Smooth muscle cell of the brain vasculature (primary cell): ENCODE results near the gene ANK3.

ENCODE experiments used
- DNase-seq: peaks from one replicate; pipeline ENCODE4 v3.0.0-alpha.2; 2012; ENCODE audit warnings: low read depth, low spot score

ANK3 gene

DNA sequence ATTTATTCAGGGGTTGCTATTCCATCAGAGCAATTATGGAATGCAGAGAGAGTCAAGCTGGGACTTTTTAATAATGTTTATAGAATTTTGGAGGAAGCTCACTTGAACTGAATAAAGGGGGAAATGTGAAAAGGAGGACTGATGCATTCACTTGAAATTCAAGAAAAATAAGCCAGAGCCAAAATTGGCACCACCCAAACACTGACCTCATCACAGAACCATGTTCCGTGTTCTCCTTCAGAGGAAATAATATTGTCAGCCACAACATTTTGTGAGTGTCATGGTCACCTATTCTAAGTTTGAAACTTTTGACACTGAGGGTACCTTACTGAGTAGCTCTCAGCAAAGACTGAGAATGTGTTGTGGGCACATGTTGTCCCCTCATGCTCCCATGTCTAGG lies 207.0 kb downstream of the ANK3 start:
- no peak for DNase-seq

DNA sequence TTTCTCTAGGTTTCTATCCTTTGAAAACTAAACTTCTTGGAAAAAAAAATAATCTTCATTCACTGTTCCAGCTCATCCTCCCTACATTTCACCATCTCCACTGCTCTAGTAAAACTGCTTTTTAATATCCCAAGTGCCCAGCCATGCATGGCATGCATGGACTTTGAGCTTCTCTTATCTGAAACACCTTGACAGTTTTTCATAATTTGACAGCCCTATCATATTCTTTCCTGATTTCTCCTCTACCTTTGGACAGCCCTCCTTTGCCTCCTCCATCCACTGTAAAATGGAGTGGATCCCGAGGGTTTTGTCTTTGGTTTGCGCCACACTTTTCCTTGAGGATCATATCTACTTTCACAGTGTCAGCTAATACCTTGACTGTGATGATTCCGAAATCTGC lies 212.8 kb downstream of the ANK3 start:
- no peak for DNase-seq

DNA sequence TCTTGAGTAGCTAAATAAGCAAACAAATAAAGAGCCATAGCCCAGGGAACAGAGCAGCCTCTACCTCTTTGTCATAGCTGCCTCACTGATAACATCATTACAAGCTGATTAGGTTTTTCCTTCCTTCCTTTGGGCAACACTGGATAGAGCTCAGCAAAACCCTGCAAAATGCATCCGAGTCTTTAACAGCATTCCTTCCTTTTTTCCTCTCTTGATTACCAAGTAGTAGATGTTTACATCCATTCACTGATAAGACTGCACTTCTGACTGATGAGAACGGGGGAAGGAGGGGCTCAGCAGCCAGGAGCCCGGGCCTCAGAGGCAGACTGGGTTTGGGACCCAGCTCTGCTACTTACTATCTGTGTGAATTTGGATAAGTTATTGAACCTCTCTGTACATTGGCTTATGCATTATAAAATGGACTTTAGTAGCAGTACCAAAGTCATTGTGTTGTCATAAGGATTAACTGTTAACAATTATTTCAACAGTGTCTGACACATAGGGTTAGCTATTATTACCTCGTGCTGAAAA lies 214.2 kb downstream of the ANK3 start:
- DNase-seq: no peak

DNA sequence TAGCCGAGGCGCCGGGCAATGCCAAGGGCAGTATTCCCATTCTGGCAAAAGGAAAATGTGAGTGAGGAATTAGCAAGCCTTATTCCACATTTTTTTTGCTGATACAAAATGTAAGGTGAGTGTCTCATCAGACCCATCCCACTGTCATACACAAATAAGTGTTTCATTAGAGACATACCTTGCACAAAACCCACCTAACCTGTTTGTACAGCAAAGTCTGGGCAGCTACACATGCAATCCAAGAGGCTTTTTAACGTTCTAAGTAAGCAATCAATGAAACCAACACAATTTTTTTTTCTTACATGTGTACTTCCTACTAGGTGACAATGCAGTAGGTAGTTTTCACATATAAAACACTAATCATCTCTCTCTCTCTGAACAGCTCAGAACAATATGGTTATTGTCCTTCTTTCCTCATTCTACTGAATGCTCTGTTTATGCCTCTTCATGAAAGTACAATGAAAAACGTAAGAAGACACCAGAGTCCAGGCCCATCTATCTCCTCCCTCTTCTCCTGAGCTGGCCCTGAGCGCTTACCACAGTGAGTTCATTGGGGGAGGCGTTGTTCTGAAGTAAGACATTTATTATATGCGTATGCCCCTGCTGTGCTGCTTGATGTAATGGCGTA lies 217.2 kb downstream of the ANK3 start:
- DNase-seq: no peak

DNA sequence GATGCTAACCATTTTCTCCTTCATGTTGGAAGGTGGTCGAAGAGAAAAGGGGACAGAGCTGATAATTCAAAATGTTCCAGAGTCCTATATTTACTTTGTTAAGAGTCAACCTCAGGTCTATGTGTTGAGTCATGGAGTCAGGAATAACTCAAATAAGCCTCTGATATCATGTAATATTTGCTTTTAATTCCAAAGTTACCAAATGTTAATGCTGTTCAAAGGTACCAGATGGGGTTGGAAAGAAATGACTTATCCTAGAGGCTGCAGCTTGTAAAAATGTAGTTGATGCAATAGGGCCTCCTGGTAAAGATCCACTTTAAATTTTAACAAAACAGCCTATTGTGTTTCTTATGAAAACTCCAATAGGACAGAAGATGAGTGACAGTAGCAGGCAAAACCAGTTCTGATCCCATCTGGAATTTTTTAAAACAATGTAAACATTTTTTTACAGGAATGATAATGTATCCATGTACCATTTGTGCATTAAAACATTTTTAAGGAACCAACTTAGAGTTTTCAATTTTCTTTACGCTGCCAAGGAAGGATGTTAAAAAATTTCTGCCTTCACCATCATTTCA lies 218.2 kb downstream of the ANK3 start:
- no peak for DNase-seq

DNA sequence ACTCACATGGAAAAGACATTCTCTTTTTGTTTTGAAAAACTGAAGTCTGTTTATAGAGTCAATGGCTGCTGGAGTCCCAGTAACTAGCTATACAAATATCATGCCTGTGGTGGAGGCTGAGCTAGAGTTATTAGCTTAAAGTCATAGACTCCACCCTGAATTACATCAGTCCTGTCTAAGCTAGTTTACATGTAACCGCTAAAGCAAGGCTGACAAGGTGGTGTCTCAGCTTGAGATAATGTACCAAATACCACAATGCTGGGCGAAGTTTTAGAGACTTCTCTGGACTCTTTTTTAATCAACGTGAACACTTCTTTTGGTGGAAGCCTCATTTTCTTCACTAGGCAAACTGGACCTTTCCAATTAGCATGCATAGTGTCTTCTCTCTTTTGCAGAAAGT lies 219.4 kb downstream of the ANK3 start:
- DNase-seq: no peak

DNA sequence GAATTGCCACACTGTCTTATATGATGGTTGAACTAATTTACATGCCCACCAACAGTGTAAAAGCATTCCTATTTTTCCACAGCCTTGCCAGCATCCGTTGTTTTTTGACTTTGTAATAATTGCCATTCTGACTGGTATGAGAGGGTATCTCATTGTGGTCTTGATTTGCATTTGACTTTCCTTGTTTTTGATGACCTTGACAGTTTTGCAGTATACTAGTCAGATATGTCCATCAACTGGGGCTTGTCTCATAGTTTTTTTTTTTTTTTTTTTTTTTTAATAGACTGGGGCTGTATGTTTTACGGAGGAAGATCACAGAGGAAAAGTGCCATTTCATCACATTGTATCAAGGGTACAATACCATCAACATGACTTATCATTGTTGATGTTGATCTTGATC lies 220.6 kb downstream of the ANK3 start:
- no peak for DNase-seq

DNA sequence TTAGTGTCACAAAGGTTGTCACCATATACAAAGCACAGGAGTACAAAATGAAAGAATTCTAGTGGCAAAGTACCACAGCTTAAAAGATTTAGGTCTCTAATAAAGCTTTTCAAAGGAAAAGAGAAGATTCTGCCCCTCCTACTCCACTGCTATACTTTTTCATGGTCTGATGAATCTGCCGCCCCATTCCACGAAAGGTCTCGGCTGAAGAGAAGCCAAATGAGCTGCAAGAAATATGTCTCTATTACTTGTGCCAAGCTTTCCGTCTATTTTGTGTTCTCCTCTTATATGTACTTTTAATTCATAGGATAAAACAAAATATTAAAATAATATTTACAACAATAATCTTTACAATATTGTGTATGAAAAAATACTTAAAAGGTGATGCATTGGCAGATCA lies 222.6 kb downstream of the ANK3 start:
- DNase-seq: no peak

DNA sequence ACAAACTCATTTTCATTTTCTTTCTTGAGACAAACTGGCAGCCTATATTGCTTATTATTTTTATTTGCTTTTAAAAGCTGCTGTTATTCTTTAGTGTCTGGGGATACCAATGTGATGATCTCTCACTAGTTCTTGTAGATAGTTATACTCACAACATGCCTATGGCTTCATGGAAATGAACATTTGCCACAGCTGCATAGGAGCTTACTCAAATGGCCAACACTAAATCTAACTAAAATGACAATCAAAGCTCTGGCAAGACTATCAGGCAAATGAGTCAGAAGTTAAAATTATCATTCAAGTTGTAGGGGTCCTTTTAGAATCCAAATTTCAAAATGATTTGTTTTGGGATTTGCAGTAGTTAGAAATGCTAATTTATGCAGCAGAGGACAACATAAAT lies 225.9 kb downstream of the ANK3 start:
- no peak for DNase-seq

DNA sequence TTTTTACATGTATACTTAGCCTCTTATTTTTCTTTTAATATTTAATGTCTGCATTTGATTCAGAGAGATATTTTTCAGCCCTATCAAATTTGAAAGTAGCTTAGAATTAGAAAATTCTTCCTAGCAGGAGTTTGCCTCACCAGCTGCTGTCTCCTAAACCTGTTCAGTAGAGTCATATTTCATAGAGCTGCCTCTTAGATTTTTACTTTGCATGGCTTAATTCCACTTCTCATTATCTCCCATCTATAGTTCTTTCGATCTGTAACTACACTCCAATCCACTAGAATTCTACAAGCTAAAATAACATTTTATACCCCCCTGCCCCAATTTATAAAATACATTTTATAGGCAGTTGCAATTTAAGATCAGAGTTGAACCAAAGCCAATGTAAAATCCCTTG lies 227.0 kb downstream of the ANK3 start:
- no peak for DNase-seq

DNA sequence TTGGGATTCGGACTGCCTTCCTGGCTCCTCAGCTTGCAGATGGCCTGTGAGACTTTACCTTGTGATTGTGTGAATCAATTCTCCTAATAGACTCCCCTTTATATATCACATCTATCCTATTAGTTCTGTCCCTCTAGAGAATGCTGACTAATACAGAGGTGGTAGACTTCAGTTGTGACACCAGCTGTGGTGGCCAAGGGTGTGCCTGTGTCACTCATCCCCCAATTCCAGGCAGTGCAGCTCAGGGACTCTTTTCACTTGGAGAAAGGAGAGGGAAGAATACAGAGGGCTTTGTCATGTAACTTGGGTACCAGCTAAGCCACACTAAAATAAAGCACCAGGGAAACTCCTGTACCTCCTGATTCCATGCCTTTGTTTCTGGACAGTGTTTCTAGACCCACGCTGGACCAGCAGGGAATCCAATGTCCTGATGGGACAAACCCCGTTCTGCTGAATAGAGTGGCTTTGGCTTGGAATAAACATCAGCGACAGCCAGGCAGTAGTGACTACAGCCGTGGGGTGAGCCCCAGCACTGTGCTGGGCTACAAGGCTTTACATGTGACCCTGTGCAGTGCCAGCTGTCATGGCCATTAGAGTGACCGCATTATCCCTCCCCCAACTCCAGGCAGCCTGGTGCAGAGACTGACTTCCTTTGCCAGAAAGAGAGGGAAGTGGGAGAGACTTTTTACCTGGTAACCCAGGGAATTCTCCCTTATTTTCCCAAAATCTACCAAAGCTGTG lies 233.6 kb downstream of the ANK3 start:
- DNase-seq: no peak

DNA sequence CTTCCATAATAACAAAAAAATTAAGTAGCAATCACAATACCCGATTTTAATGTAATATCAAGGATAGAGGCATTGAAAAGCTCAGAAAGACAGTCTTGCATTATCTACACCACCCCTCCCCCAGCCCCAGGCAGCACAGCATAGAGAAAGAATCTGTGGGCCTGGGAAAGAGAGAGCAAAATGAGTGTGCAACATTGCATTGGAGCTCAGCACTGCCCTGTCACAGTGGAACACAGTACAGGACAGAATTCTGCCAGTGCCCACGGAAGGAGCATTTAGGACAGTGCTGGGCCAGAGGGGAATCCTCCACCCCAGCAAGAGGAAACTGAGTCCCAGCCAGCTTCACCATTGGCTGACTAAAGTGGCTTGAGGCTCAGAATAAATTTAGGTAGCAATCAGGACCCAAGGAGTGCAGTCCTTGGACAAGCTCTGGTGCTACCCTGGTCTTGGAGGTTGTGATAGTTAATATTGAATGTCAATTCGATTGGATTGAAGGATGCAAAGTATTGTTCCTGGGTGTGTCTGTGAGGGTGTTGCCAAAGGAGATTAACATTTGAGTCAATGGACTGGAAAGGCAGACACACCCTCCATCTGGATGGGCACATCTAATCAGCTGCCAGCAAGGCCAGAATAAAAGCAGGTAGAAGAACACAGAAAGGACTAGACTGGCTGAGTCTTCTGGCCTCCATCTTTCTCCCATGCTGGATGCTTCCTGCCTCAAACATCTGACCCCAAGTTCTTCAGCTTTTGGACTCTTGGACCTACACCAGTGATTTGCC lies 234.4 kb downstream of the ANK3 start:
- no peak for DNase-seq

DNA sequence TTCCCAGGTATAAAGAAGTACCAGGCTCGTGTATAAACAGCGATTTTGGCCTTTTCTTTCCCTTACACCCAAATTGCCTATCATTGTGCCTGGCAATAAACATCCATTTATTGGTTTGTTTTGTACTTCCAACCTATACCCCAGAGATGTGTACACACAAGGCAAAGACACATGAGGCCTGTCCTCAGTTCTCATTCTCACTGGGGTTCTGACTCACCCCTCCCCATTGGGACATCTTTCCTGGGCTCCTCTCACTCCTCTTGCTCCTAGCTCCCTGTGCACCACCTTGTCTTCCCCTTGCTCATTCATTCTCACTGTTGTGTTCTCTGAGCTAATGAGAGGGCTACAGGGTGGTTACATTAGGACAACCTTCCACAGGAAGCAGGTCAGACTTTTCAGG lies 240.7 kb downstream of the ANK3 start:
- no peak for DNase-seq

DNA sequence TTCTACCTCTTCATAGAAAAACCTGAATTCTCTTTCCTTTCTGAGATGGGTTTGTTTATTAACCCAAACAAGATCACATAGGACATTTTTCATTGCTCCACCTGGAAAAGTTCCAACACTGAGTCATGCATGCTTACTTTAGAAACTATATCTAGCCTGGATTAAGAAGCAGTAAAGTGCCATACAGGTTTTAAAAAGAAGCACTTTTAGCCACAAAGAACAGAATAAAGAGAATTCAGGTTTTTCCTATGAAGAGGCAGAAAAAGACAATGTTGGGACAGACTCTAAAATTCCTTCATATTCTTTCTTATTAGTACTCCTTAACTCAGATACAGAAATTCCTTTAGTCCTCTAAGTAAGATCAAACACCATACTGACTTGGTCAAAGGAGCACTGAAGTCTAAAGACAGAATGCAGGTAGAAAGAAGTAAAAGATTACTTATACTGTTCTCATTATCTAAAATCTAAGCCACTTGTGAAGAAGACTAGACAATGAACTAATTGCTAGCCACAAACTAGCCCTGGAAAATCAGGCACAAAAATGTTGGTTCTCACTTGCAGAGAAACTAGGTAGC lies 241.3 kb downstream of the ANK3 start:
- peak; percentile 69 for DNase-seq

DNA sequence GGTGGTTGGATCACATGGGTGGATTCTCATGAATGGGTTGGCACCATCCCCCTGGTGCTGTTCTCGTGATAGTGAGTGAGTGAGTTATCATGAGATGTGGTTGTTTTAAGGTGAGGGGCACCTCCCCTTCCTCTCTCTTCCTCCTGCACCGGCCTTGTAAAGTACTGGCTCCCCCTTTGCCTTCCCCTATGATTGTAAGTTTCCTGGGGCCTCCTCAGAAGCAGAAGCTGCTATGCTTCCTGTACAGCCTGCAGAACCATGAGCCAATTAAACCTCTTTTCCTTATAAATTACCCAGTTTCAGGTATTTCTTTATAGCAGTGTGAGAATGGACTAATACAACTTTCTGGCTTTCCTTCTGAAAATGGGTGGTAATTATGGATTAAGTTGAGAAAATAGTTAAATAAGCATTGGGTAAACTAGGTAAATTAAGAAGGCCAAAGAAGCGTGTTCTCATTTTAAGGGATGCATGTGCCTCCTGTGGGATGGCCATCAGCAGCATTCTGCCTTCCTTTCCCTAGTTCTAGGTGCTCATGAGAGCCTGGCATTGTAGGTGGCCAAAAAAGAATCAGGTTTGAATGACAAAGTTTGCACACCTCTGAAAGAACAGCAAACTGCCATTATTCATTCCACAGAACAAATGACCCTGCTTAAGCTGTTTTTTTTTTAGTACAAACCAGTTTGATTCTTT lies 242.0 kb downstream of the ANK3 start:
- DNase-seq: no peak

DNA sequence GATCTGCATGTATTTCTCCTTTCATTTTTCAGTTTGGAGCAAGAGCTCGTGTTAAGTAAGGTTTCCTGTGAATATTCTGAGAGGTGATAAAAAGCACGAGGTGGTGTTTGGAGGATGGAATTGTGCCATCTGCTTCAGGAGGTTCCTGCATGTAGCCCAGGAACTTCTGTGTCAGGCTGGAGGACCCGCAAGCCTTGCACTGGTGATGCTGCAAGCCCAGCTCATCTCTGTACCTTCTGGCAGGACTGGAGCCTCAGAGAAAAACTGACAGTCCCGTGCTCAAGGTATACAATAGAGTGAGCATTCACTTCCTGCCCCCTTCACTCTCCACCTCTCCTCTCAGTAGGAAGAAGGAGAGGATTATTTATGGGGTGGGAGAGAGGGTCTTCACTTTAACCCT lies 242.7 kb downstream of the ANK3 start:
- DNase-seq: no peak

DNA sequence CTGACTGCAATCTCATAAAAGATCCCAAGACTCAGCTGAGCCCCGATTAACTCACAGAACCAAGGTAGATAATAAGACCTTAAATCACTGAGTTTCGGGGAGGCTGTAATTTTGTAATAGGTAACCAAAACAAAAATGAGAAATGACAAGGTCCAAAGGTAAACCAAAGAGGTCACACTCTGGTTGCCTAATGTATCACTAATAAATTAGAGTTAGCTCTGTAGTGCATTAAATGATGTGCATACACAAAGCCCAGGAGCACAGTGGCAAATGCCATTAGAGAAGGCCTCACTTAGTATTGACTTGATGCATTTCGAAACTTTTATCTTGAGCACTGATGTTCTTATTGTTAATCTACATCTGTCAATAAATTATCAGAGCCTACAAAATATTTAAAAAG lies 245.6 kb downstream of the ANK3 start:
- DNase-seq: no peak

DNA sequence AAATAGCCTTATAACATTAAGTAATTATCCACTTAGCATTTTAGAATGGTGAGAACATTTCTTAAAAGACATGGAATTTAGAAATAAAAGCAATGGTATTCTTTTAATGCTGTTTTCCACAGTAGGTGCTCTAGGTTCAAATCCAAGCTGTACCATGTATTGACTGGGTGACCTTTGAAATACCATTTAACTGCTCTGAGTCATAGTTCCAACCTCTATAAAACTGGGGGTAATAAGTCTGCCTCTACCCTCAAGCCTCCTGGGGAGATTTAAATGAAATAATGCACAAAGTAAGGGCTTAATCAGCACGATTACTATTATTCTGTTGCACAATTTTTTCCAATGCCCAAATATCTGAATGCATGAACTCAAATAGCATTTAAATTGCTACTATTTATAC lies 246.9 kb downstream of the ANK3 start:
- DNase-seq: no peak

DNA sequence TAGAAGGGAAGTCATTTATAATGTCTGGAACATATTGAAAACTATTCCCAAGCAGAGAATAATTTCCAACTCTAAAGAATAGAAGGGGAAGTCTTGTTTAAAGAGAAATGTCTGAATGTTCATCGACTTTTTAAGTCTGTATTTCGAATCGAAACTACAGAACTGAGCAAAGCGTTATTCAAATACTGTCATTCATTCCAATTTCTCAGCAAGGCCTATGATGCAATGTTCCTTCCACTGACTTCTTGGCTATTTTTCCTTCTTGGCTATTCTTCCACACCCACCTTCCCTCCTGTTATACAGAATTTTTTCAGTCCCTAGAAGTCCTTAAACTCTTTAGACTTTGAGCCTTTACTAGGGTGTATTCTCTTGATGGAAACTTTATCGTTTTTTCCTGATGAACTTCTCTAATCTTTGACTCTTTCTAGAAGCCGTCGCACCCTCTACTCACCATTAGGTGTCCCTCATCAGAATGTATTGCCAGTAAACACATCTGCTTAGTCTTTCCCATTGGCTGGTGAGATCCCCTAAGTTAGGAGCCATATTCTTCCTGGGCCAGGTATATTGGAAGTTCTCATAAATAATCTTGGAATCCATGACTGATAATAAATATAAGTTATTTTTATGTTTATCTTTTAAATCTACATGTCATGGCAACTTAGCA lies 247.6 kb downstream of the ANK3 start:
- no peak for DNase-seq
